Activated CD4-positive, alpha-beta T cell treated with anti-CD3 and anti-CD28 coated beads, Interleukin-2, amount 50 U/mL, for 48 hours (primary cell): ENCODE data around the gene EEIG2.

ENCODE experiments used
- DNase-seq, 2 experiments: peaks; one replicate each; pipeline ENCODE4 v3.0.0-alpha.2; 2020

EEIG2 gene

DNA sequence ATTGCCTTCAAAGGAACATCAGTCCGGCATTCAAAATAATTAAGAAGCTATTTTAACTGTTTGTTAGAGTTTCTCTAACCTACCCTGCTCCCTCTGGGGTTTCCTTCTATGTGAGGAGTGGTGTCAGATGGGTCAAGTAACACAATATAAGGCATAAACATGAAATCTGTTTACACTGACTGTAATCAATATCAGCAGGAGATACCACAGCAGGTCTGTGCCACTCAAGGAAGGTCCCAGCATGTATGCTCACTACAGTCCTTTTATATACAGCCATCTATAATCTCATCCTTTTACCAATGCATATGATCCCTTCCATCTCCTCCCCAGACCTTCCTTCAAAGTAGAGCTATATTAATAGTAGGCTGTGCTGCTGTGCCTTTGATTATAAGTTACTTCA is 25.4 kb downstream of the EEIG2 start:
- no peak for DNase-seq

DNA sequence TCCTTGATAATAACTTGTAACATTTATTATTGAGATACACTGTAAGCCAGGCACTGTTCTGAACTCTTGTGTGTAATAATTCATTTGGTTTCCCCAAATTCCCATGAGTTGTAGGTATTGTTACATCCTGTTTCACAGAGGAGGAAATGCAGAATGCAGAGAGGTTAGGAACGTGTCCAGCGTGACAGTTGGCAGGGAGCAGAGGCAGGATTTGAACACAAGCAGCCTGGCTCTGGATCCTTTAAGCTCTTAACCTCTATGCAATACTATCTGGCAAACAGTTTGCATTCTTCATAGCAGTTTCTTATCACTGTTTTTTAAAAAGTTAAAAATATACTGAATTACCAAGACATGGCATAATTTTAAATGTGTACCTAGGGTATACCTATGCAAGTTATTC is 30.5 kb downstream of the EEIG2 start:
- no peak for DNase-seq

GRCh38 chr1:108590957-108591356 is 31.1 kb downstream of the EEIG2 start:
- no peak for DNase-seq

- DNase-seq = no peak
Observed at GRCh38 chr1:108591466-108591865, 31.6 kb downstream of the EEIG2 start.

GRCh38 chr1:108592030-108592759 is 32.3 kb downstream of the EEIG2 start:
- DNase-seq = no peak

GRCh38 chr1:108593448-108593847 is 33.5 kb downstream of the EEIG2 start:
- no peak for DNase-seq

GRCh38 chr1:108595507-108595906 is 35.6 kb downstream of the EEIG2 start:
- DNase-seq = no peak

DNA sequence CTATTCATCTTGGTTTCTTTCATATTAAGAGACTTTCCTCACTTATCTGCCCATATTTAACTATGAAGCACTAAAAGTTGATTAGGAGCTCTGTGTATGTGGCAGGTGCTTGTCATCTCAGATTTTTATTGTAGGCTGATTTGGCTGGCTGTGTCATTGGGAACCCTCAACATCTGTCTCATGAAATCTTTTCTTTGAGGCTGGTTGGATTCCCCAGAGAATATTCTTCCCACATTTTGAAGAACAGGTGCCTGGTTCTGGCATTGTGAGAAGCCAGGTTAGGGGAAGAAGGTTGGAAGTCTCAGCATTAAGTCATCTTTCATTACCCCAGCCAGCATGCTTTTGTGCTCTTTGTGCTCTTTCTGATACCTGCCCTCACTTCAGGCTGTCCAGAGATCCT is 37.1 kb downstream of the EEIG2 start:
- DNase-seq = no peak

- DNase-seq = no peak
Observed at GRCh38 chr1:108598340-108598739, 38.4 kb downstream of the EEIG2 start.

DNA sequence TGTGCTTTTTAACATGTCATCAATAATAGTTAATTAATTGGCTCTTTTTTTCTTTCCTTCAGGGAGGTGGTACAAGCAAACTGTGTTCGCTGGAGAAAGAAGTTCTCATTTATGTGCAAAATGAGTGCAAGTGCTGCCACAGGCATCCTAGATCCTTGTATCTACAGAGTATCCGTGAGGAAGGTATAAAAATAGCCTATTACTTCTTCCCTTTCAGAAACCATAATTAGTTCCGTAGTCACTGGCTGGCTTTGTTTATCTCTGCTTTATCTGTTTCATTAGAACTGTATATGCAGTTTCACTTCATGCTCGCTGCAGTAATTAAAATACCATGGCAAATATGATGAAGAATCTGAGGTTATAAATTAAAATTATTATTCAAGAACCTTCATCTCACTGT is 40.6 kb downstream of the EEIG2 start:
- DNase-seq = no peak

DNA sequence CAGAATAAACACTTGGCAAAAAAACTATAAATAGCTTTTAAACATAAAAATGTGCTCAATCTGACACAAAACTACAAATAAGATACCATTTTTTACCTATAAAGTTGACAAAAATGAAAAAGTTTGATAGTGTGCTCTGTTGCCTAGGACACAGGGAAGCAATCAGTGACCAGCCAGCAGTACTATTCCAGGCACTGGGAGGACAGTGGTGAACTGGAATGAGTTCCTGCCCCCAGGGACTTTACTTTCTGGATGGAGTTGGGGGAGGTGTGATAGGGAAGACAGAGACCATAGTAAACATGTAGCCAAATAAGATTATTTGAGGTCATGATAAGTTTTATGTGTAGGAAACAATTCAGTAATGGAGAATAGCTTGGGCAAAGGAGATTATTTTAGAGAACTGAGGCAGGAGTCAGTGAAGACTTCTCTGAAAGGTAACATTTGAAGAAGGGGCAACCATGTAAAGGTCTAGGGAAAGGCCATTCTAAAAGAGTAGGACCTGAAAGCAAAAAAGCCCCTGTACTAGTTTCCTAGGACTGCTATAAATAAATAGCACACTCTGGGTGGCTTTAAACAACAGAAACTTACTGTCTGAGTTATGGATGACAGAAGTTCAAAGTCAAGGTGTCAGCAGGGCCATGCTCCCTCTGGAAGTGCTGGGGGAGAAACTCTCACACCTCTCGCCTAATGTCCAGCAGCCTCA is 42.0 kb downstream of the EEIG2 start:
- no peak for DNase-seq

DNA sequence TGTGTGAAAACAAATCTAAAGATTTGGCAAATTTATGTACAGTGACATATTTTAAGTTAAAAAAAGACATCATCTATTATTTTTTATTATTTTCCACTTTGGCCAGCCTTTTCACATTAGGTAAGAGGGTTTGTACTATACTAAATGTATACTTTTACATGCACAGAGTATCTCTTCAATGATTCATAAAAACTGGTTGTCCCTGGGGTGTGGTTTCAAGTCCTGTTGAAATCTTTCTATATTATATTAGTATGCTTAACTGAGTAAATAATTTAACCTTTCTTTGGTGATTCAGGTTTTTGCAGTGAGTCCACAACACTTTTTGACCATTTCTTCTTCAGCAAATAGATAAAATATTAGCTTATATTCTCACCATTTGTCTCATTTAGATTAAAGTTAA is 45.7 kb downstream of the EEIG2 start:
- DNase-seq = no peak

- DNase-seq = no peak
Observed at GRCh38 chr1:108606478-108606877, 46.6 kb downstream of the EEIG2 start.

- no peak for DNase-seq
Observed at GRCh38 chr1:108609483-108610049, 49.7 kb downstream of the EEIG2 start.
